GM10266 (cell line): Measurements from ENCODE around the gene MAMLD1.

Experiments
- DNase-seq: peaks from one replicate; pipeline ENCODE4 v3.0.0; 2012; ENCODE audit errors: extremely low spot score
- CTCF ChIP-seq: IDR thresholded peaks from 2 replicates; pipeline ENCODE4 v1.5.1; 2012; ENCODE audit warnings: mild to moderate bottlenecking, low read depth; ENCODE audit not compliant: control insufficient read depth, insufficient read depth; ENCODE audit errors: missing control alignments

MAMLD1 gene

DNA sequence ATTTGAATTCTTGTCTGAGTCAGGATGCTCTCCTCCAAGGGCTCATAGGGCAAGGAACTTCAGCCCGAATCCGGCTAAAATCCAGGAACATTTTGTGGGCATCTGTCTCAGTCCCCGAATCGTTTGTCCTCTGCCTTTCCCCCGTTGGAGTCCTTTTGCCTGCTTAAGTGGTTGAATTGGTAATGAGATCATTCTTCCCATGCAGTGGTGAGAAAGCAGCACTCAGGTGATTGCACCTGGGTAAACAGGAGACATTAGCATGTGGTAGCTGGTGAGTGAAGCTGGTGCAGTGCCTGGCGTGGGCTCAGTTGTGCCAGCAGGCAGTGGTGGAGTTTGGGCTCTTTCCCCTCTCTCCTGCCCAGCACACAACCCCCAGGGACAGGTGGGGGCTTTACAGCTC, 143.4 kb downstream of the MAMLD1 start:
- DNase-seq, result no peak
- TF ChIP-seq CTCF, result no peak

DNA sequence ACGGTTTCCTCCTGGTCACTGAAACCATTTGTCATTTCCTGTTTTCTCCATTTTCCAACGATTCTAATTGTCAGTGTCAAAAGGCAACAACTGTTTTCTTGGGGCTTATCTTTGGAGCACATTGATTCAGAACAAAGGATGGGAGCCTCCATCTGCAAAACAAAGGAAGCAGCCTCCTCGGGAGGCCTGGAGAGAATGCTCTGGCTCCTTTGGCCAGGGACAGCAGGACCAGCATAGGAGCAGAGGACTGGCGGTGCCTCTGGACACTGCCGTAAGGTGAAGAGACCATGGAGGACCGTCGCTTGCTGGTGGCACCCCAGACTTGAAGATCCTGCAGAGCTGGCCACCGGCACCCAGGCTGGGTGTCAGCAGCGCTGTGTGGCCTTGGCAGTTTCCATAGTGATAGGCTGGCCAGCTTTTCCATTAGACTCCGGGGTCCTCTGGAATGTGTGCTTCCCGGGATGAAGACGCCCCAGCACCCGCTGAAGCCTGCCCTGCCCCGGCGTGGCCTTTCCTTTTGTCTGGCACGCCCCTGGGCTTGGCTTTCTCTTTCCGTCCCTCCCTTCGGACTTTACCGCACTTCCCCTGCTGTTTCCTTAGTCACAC, 144.2 kb downstream of the MAMLD1 start:
- TF ChIP-seq CTCF, result no peak
- DNase-seq, result no peak

GRCh38 chrX:150508018-150508417, 144.9 kb downstream of the MAMLD1 start:
- DNase-seq, result no peak
- TF ChIP-seq CTCF, result no peak

GRCh38 chrX:150508451-150509367, 145.6 kb downstream of the MAMLD1 start:
- DNase-seq, result no peak
- TF ChIP-seq CTCF, result no peak

- no peak for TF ChIP-seq CTCF
- no peak for DNase-seq
These were observed 146.6 kb downstream of the MAMLD1 start for GRCh38 chrX:150509703-150510102.

- DNase-seq, result no peak
These were observed 149.4 kb downstream of the MAMLD1 start for GRCh38 chrX:150512461-150512901.

More at GRCh38 chrX:150512461-150512901, 149.4 kb downstream of the MAMLD1 start:
- no peak for TF ChIP-seq CTCF
